ENCODE results near the gene PXMP2. TPM values are rescaled to one million over a fixed set of nuclear protein-coding genes. Genes with fewer than 3 reads are reported as not detected.

PXMP2 gene
- total RNA-seq, 1 experiment from 2014 or later, result 17.8 TPM

DNA sequence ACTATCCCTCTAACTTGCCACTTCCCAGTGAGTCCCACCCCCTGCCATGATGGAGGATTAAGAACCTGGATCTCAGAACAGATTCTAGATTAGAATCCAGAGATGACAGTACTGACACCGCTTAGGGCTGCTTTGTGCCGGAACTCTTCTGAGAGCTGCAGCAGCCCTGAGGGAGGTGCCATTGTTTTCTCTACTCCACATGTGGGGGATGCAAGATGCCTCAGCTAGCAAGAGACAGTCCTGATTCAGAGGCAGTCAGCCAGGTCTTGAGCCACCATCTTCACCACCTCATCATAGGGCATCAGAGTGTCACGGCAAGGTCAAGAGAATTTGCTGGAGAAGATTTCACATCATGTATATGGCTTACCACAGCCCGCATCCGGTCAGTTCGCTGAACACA lies 19.9 kb downstream of the PXMP2 start:
- no peak overlapping the region for H3T11ph ChIP-seq (ENCODE audit: low read length)
- Mint-ChIP-seq H3K4me3 (peak overlapping the region in 1 of 2 experiments; percentile 18; a peak in 3 of 5 replicates), H3K36me3 (ENCODE audit: insufficient read depth in 1 of 3, low read depth in 3 of 3) (peaks cover 1 to 30% (median 23%) of the 10 kb centered on the region in 3 experiments; a peak in 6 of 7 replicates), H3K9me3 (peaks cover 0 to 12% of the 10 kb centered on the region in 2 experiments; a peak in 2 of 5 replicates), H3K27me3 (ENCODE audit: low read depth) (no peaks in the 10 kb centered on the region), H3K4me1 (peaks cover 9 to 19% of the 10 kb centered on the region in 2 experiments), H3K27ac (peak overlapping the region in 1 of 3 experiments; percentile 33; a peak in 1 of 7 replicates)
- H3K79me1 ChIP-seq (ENCODE audit: insufficient read depth, low read depth, low read length, poor library complexity, severe bottlenecking), result no peaks in the 10 kb centered on the region
- no peaks in the 10 kb centered on the region for H4K20me1 ChIP-seq (ENCODE audit: control insufficient read depth, insufficient read depth, insufficient read length)
- no peak overlapping the region for H3K14ac ChIP-seq (ENCODE audit: insufficient read depth, low read length)
- H3K23ac ChIP-seq (ENCODE audit: insufficient read length, low read depth, low read length), result no peak overlapping the region
- WGBS (ENCODE audit: extremely low coverage, insufficient read length, low lambda C conversion rate), result no CpG with 5 or more reads among the region's 6 CpGs
- H3K18ac ChIP-seq (ENCODE audit: insufficient read length, low read depth, low read length), result no peak overlapping the region
- DNase-seq, result no peak
- H2BK5ac ChIP-seq (ENCODE audit: insufficient read length, low read length), result no peak overlapping the region
- no peak overlapping the region for H4K91ac ChIP-seq (ENCODE audit: insufficient read length, low read depth, low read length)
- peaks cover 3% of the 10 kb centered on the region; the same call in 1 of the 2 replicates for H3K27me3 ChIP-seq (ENCODE audit: insufficient read depth, low read length)
- H2BK120ac ChIP-seq (ENCODE audit: low read depth, low read length, poor library complexity, severe bottlenecking), result no peak overlapping the region
- H2AFZ ChIP-seq (ENCODE audit: low read length), result no peak overlapping the region
- no peak overlapping the region for H2BK15ac ChIP-seq (ENCODE audit: low read depth, low read length)
- no peak overlapping the region for H4K8ac ChIP-seq (replicated peaks; ENCODE audit: insufficient read length, low read depth, low read length)
- no peak overlapping the region for H3K27ac ChIP-seq (ENCODE audit: insufficient read length, low read depth, low read length)
- H4K5ac ChIP-seq (ENCODE audit: insufficient read length, low read depth, low read length), result no peak overlapping the region
- no peak overlapping the region for H2BK20ac ChIP-seq (ENCODE audit: low read depth, low read length, poor library complexity, severe bottlenecking)
- no peak overlapping the region for H3K4ac ChIP-seq (ENCODE audit: low read depth, low read length)
- peaks cover 10% of the 10 kb centered on the region for H3K23me2 ChIP-seq (ENCODE audit: insufficient read length, low read depth, low read length, poor library complexity, severe bottlenecking)
- peaks cover 4% of the 10 kb centered on the region for H3K9me3 ChIP-seq (ENCODE audit: control insufficient read depth, low read depth, low read length)
- no peak overlapping the region for H2BK12ac ChIP-seq (ENCODE audit: insufficient read length, low read depth, low read length)
- H3K9ac ChIP-seq (ENCODE audit: extremely low read depth, insufficient read length, low read length), result no peak overlapping the region
- H3K56ac ChIP-seq (ENCODE audit: insufficient read length, low read depth, low read length), result no peak overlapping the region
- H2AK5ac ChIP-seq (ENCODE audit: insufficient read length, low read length), result no peak overlapping the region
- no peaks in the 10 kb centered on the region for H3K4me1 ChIP-seq (ENCODE audit: insufficient read depth, low read length)
- no peak overlapping the region for H3K4me2 ChIP-seq (ENCODE audit: insufficient read depth, insufficient read length, low read length)
- peaks cover 8% of the 10 kb centered on the region; the same call in 1 of the 2 replicates for H3K79me2 ChIP-seq (ENCODE audit: insufficient read depth, low read length)
- TF ChIP-seq, protein P1, sequence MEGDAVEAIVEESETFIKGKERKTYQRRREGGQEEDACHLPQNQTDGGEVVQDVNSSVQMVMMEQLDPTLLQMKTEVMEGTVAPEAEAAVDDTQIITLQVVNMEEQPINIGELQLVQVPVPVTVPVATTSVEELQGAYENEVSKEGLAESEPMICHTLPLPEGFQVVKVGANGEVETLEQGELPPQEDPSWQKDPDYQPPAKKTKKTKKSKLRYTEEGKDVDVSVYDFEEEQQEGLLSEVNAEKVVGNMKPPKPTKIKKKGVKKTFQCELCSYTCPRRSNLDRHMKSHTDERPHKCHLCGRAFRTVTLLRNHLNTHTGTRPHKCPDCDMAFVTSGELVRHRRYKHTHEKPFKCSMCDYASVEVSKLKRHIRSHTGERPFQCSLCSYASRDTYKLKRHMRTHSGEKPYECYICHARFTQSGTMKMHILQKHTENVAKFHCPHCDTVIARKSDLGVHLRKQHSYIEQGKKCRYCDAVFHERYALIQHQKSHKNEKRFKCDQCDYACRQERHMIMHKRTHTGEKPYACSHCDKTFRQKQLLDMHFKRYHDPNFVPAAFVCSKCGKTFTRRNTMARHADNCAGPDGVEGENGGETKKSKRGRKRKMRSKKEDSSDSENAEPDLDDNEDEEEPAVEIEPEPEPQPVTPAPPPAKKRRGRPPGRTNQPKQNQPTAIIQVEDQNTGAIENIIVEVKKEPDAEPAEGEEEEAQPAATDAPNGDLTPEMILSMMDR (conservative IDR thresholded peaks at IDR 0.05), result no peak

All from H9 (cell line).